ENCODE measurements around the gene CREB3L1.

CREB3L1 gene

GRCh38 chr11:46290011-46290410, 12.5 kb downstream of the CREB3L1 start:
- TF ChIP-seq CTCF (IDR thresholded peaks at IDR 0.05), result no peak

DNA sequence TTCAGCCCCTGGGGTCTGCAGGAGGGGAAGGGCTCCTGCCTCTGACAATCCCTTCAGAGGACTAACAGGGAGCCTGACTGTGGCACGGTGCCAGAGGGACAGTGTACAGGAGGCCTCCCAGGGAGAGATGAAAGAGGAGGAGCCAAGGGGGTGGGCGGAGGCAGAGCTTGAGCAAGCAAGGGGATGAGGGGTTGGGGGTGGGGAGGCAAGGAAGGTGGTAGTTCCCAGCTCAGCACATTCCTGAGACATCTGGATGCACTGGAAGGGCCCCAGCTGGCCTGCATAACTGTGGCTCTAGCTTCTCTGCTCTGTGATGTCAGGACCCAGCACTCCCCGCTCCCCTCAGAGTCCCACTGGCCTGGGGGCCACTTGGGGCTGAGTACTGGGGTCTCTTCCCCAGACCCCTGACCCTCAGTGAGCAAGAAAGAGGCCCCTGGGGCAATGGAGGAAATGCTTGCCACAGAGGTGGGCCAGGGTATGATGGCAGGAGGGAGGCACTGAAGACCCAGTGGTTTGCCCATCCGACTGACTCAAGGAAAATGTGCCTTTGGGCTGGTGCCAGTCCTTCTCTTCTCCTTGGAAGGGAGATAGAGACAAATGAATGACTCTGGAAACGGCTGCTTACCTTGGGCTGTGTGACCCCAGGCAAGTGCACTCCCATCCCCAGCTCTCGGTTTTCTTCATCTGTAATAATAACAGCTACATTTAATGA, 13.3 kb downstream of the CREB3L1 start:
- no peak for TF ChIP-seq CTCF (IDR thresholded peaks at IDR 0.05)

- TF ChIP-seq CTCF (IDR thresholded peaks at IDR 0.05), result no peak
Measured at GRCh38 chr11:46291441-46292150, 14.1 kb downstream of the CREB3L1 start.

DNA sequence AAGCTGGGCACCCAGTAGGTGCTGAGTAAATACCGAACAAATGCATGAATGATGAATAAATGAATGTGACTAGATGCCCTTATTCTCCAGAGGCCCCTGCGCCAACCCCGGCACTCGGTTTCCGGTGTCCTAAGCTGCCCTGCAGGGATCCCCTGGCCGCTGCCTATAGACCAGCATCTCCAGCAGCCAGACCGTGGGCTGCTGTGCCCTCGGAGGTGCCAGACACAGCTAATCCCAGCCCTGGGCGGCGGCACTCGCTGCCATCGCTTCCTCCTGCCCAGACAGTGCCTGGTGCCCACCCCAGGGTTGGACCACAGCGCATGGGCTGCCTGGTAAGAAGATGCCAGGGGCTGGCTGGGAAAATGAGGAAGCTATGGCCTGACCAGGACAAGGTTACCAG, 15.6 kb downstream of the CREB3L1 start:
- no peak for TF ChIP-seq CTCF (IDR thresholded peaks at IDR 0.05)

- no peak for TF ChIP-seq CTCF (IDR thresholded peaks at IDR 0.05)
Measured at GRCh38 chr11:46293641-46294103, 16.2 kb downstream of the CREB3L1 start.

- TF ChIP-seq CTCF (IDR thresholded peaks at IDR 0.05), result no peak
Measured at GRCh38 chr11:46294365-46295309, 17.2 kb downstream of the CREB3L1 start.

- no peak for TF ChIP-seq CTCF (IDR thresholded peaks at IDR 0.05)
Measured at GRCh38 chr11:46295312-46296058, 18.0 kb downstream of the CREB3L1 start.
